PC-3 (cell line): ENCODE results near the gene INPP5D. TPM values are rescaled to one million over a fixed set of nuclear protein-coding genes. Genes with fewer than 3 reads are reported as not detected.

Experiments
- ATAC-seq: fragments of 200-7000 bp; cut with Tn5 transposase; 2 replicates; pipeline ENCODE4 v1.9.1; 2020; ENCODE audit warnings: mild to moderate bottlenecking, moderate library complexity
- BruUV-seq: library from RNA; stranded (reverse); fragments of 400-500 nt; replicated peaks from 2 replicates; lab custom pipeline; 2021; lab: Mats Ljungman, UMichigan
- CTCF ChIA-PET: fragments of 300-600 bp; sonication (Branson Sonifier 250); formaldehyde crosslinking; loops from one replicate; lab custom pipeline; 2022; ENCODE audit warnings: antibody characterized with exemption; lab: Charles Lee
- POLR2A ChIA-PET: fragments of 300-600 bp; sonication (Branson Sonifier 250); formaldehyde crosslinking; loops from one replicate; lab custom pipeline; 2022; ENCODE audit warnings: antibody characterized with exemption; ENCODE audit not compliant: unreplicated experiment; lab: Charles Lee
- DNase-seq: peaks from one replicate; pipeline ENCODE4 v3.0.0-alpha.2; 2015
- H2AFZ ChIP-seq: fragments of 300-600 bp; sonication (generic); 2 replicates; pipeline ENCODE4 v1.6.0; 2016; ENCODE audit warnings: antibody characterized with exemption, low read length
- H3F3A ChIP-seq: fragments of 300-600 bp; sonication (generic); one replicate; pipeline ENCODE4 v1.6.0; 2017; ENCODE audit warnings: antibody characterized with exemption, low read length, control low read depth, mild to moderate bottlenecking; ENCODE audit not compliant: unreplicated experiment
- H3K27ac ChIP-seq: fragments of 300-600 bp; sonication (generic); 2 replicates; pipeline ENCODE4 v1.5.1; 2016; ENCODE audit warnings: mild to moderate bottlenecking, low read length
- H3K27me3 ChIP-seq: fragments of 300-600 bp; sonication (generic); 2 replicates; pipeline ENCODE4 v1.6.1; 2016; ENCODE audit warnings: low read length, mixed read lengths
- H3K36me3 ChIP-seq: fragments of 300-600 bp; sonication (generic); 2 replicates; pipeline ENCODE4 v1.6.1; 2016; ENCODE audit warnings: low read depth, mixed run types, low read length, mixed read lengths
- H3K4me1 ChIP-seq: fragments of 300-600 bp; sonication (generic); 2 replicates; pipeline ENCODE4 v1.5.1; 2016; ENCODE audit warnings: low read length; ENCODE audit not compliant: insufficient read depth
- H3K4me2 ChIP-seq: fragments of 300-600 bp; sonication (generic); 2 replicates; pipeline ENCODE4 v1.6.0; 2016; ENCODE audit warnings: low read length
- H3K4me3 ChIP-seq: fragments of 300-600 bp; sonication (generic); 2 replicates; pipeline ENCODE4 v1.5.1; 2016; ENCODE audit warnings: mild to moderate bottlenecking, low read length, mixed read lengths
- H3K79me2 ChIP-seq: fragments of 300-600 bp; sonication (generic); 2 replicates; pipeline ENCODE4 v1.6.1; 2017; ENCODE audit warnings: low read length, mixed read lengths
- H3K9ac ChIP-seq: fragments of 300-600 bp; sonication (generic); 2 replicates; pipeline ENCODE4 v1.6.0; 2016; ENCODE audit warnings: mild to moderate bottlenecking, low read length
- H3K9me2 ChIP-seq: fragments of 300-600 bp; sonication (generic); replicated peaks from 2 replicates; pipeline ENCODE4 v1.6.1; 2016; ENCODE audit warnings: mixed run types, low read length, mixed read lengths
- H3K9me3 ChIP-seq: fragments of 300-600 bp; sonication (generic); 2 replicates; pipeline ENCODE4 v1.6.1; 2016; ENCODE audit warnings: low read length, mixed read lengths
- H4K20me1 ChIP-seq: fragments of 300-600 bp; sonication (generic); 2 replicates; pipeline ENCODE4 v1.6.1; 2016; ENCODE audit warnings: low read length, mixed read lengths
- EZH2 ChIP-seq: fragments of 300-600 bp; sonication (generic); IDR thresholded peaks from one replicate; pipeline ENCODE4 v1.6.1; 2017; ENCODE audit warnings: antibody characterized with exemption, mild to moderate bottlenecking, low read length; ENCODE audit not compliant: unreplicated experiment
- EZH2phosphoT487 ChIP-seq: fragments of 300-600 bp; sonication (generic); IDR thresholded peaks from 2 replicates; pipeline ENCODE4 v1.6.1; 2018; ENCODE audit warnings: mild to moderate bottlenecking, antibody characterized with exemption, low read length, borderline replicate concordance
- intact Hi-C: fragments of 100-400 bp; cut with micrococcal nuclease; formaldehyde crosslinking; loops from 2 replicates; pipeline ENCODE4 v1.9.0; 2023
- total RNA-seq: library from RNA; depleted of rRNA; stranded (reverse); fragments of >200 nt; gene quantifications from 2 replicates; pipeline ENCODE4 v1.2.3, GENCODE V29; 2014
- TF ChIP-seq, protein P1 (sequence below): fragments of 300-600 bp; sonication (generic); conservative IDR thresholded peaks from 2 replicates; pipeline ENCODE4 v1.5.1; 2017; ENCODE audit warnings: antibody characterized with exemption, low read depth, mild to moderate bottlenecking, low read length

INPP5D gene
- total RNA-seq, 1 experiment from 2014 or later = 0.26 TPM

DNA sequence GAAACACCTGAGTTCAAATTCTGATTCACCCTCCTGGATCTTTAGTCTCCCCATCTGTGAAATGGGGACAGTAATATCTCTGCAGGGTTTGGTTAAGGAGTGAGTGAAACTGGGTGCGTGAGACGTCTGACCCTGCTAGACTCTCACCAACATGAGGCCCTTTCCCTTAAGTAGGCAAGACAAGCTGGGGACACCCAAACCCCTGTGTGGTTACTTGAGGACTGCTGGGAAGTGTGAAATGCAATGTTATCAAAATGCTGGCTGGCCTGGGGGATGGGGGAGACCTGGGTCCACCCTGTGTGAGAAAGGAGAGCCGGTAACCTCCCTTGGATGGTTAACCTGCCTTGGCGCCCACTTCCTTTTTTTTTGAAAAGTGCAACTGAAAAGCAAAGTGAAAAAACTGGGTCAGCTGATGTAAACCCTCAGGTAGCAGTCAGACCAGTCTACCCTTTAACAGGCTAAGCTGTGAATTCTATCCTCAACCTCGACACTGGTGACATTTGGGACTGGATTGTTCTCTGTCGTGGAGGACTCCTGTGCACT, 82.3 kb downstream of the INPP5D start:
- intact Hi-C loops = no loop called here
- Histone ChIP-seq H3K9ac (no peak overlapping the region), H3K36me3 (no peaks in the 10 kb centered on the region), H3K9me3 (no peaks in the 10 kb centered on the region), H3K4me2 (no peak overlapping the region), H3K27ac (no peak overlapping the region), H2AFZ (no peak overlapping the region), H3K79me2 (no peaks in the 10 kb centered on the region), H3K9me2 (no peaks in the 10 kb centered on the region), H3K4me1 (no peaks in the 10 kb centered on the region), H4K20me1 (no peaks in the 10 kb centered on the region), H3F3A (no peaks in the 10 kb centered on the region), H3K27me3 (no peaks in the 10 kb centered on the region), H3K4me3 (no peak overlapping the region)
- TF ChIP-seq, protein P1, sequence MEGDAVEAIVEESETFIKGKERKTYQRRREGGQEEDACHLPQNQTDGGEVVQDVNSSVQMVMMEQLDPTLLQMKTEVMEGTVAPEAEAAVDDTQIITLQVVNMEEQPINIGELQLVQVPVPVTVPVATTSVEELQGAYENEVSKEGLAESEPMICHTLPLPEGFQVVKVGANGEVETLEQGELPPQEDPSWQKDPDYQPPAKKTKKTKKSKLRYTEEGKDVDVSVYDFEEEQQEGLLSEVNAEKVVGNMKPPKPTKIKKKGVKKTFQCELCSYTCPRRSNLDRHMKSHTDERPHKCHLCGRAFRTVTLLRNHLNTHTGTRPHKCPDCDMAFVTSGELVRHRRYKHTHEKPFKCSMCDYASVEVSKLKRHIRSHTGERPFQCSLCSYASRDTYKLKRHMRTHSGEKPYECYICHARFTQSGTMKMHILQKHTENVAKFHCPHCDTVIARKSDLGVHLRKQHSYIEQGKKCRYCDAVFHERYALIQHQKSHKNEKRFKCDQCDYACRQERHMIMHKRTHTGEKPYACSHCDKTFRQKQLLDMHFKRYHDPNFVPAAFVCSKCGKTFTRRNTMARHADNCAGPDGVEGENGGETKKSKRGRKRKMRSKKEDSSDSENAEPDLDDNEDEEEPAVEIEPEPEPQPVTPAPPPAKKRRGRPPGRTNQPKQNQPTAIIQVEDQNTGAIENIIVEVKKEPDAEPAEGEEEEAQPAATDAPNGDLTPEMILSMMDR = no peak
- no peak for TF ChIP-seq EZH2phosphoT487
- TF ChIP-seq EZH2 = no peak
- ATAC-seq (no peak), DNase-seq (no peak)
- BruUV-seq = no TSS peak
- ChIA-PET CTCF (no interaction called here), POLR2A (no interaction called here)

DNA sequence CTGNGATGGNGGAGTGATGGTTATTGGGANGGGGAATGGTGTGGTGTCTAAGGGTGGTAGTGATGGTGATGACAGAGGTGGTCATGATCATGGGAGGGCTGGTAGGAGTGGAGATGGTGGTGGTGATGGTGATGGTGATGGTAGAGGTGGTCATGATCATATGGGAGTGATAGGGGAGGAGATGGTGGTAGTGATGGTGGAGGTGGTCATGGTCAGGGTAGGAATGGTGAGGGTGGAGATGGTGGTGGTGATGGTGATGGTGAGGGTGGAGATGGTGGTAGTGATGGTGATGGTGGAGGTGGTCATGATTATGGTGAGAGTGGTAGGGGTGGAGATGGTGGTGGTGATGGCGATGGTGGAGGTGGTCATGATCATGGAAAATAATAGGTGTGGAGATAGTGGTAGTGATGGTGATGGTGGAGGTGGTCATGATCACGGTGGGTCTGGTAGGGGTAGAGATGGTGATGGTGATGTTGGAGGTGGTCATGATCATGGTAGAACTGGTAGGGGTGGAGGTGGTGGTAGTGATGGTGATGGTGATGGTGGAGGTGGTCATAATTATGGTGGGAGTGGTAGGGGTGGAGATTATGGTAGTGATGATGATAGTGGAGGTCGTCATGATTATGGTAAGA, 83.7 kb downstream of the INPP5D start:
- BruUV-seq = no TSS peak
- no peak overlapping the region for H3K4me3 ChIP-seq

DNA sequence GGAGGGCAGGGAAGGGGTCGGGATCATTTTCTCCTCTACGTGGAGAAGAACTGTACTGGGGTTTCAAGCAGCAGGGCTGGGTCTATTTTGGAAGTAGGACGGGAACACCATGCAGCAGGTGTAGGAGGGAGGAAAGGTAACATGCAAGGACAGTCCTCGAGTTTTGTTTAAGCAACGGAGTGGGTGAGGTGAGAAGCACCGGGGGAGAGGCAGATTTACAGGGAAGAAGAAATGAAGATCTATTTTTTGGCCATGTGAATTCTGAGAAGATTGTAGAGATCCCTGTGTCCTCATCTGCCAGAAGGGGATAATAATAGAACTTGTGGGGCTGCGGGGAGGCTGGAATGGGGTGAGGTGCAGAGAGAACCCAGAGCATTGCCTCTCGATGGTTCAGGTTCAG, 85.6 kb downstream of the INPP5D start:
- intact Hi-C loops = no loop called here
- Histone ChIP-seq H3K4me2 (no peak overlapping the region), H3K9me3 (no peaks in the 10 kb centered on the region), H3F3A (no peaks in the 10 kb centered on the region), H3K27me3 (no peaks in the 10 kb centered on the region), H3K9ac (no peak overlapping the region), H3K27ac (no peak overlapping the region), H4K20me1 (no peaks in the 10 kb centered on the region), H2AFZ (no peak overlapping the region), H3K9me2 (no peaks in the 10 kb centered on the region), H3K36me3 (no peaks in the 10 kb centered on the region), H3K79me2 (no peaks in the 10 kb centered on the region), H3K4me1 (no peaks in the 10 kb centered on the region), H3K4me3 (no peak overlapping the region)
- ChIA-PET CTCF (no interaction called here), POLR2A (no interaction called here)
- ATAC-seq (no peak), DNase-seq (no peak)
- TF ChIP-seq EZH2phosphoT487 = no peak
- no TSS peak for BruUV-seq

More for the DNA sequence above, 83.7 kb downstream of the INPP5D start:
- intact Hi-C loops = no loop called here
- H3K27ac ChIP-seq = no peak overlapping the region
- CTCF ChIA-PET = no interaction called here
- no peaks in the 10 kb centered on the region for H3F3A ChIP-seq
- no peak for DNase-seq
- no peaks in the 10 kb centered on the region for H4K20me1 ChIP-seq
- no peak for ATAC-seq
- H3K36me3 ChIP-seq = no peaks in the 10 kb centered on the region
- POLR2A ChIA-PET = no interaction called here
- H3K4me1 ChIP-seq = no peaks in the 10 kb centered on the region
- no peak overlapping the region for H2AFZ ChIP-seq
- H3K4me2 ChIP-seq = no peak overlapping the region
- no peaks in the 10 kb centered on the region for H3K27me3 ChIP-seq
- H3K79me2 ChIP-seq = no peaks in the 10 kb centered on the region
- no peak overlapping the region for H3K9ac ChIP-seq
- H3K9me2 ChIP-seq = no peaks in the 10 kb centered on the region
- TF ChIP-seq EZH2phosphoT487 = no peak
- TF ChIP-seq, protein P1 = no peak
- TF ChIP-seq EZH2 = no peak
- H3K9me3 ChIP-seq = no peaks in the 10 kb centered on the region
